Renal cortex interstitium (tissue), 15 donors: ENCODE measurements around the gene JSRP1. TPM values are rescaled to one million over a fixed set of nuclear protein-coding genes. Genes with fewer than 3 reads are reported as not detected.
A peak's percentile ranks its signal among the peaks of the same experiment; 100 is the strongest.

Source experiments
- DNase-seq, 11 donors: peaks; one replicate each; pipeline ENCODE4 v3.0.0-alpha.2; 2013; ENCODE audit warnings: low read depth in 9 of 11, low spot score in 4 of 11; ENCODE audit errors: extremely low read depth in 1 of 11
- long read RNA-seq, 16 experiments: transcript quantifications; one replicate each; lab custom pipeline, GENCODE V29; 2026
- polyA plus RNA-seq, 3 donors: library from polyadenylated mRNA; unstranded; fragments of 120-200 nt; gene quantifications; one replicate each; pipeline ENCODE4 v1.2.1, GENCODE V29; 2013; ENCODE audit not compliant: insufficient read length in 3 of 3

JSRP1 gene, protein sequence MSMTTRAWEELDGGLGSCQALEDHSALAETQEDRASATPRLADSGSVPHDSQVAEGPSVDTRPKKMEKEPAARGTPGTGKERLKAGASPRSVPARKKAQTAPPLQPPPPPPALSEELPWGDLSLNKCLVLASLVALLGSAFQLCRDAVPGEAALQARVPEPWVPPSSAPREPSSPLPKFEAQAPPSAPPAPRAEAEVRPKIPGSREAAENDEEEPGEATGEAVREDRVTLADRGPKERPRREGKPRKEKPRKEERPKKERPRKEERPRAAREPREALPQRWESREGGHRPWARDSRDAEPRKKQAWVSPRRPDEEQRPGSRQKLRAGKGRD
- 1 to 10 TPM in 1 of 3 donors, under 1 TPM in 2; 0.56 to 1.3 (median 0.59) TPM for polyA plus RNA-seq
- long read RNA-seq, donor 1: 0 reads
- long read RNA-seq, donor 2: 0 reads
- long read RNA-seq, donor 3, partial matches to known transcripts: 766 of 793 reads
- long read RNA-seq, donor 3, other reads (novel, unspliced or antisense): 27 of 793 reads
- long read RNA-seq, donor 4: 0 reads
- long read RNA-seq, donor 5: 0 reads
- long read RNA-seq, donor 6: 0 reads
- long read RNA-seq, donor 7, partial matches to known transcripts: 723 of 758 reads
- long read RNA-seq, donor 7, other reads (novel, unspliced or antisense): 35 of 758 reads
- long read RNA-seq, donor 8: 0 reads
- long read RNA-seq, donor 9, partial matches to known transcripts: 440 of 446 reads
- long read RNA-seq, donor 9, other reads (novel, unspliced or antisense): 5 of 446 reads
- long read RNA-seq, donor 10, partial matches to known transcripts: 0 of 2 reads
- long read RNA-seq, donor 10, other reads (novel, unspliced or antisense): 0 of 2 reads
- long read RNA-seq, donor 11, partial matches to known transcripts: 570 of 582 reads
- long read RNA-seq, donor 11, other reads (novel, unspliced or antisense): 11 of 582 reads
- long read RNA-seq, donor 12, partial matches to known transcripts: 85 of 410 reads
- long read RNA-seq, donor 12, other reads (novel, unspliced or antisense): 325 of 410 reads
- long read RNA-seq, donor 13: 0 reads
- long read RNA-seq, donor 14, partial matches to known transcripts: 648 of 668 reads
- long read RNA-seq, donor 14, other reads (novel, unspliced or antisense): 20 of 668 reads
- long read RNA-seq, donor 15, partial matches to known transcripts: 34 of 217 reads
- long read RNA-seq, donor 15, other reads (novel, unspliced or antisense): 183 of 217 reads
- long read RNA-seq, donor 16, partial matches to known transcripts: 1,936 of 2,017 reads
- long read RNA-seq, donor 16, other reads (novel, unspliced or antisense): 81 of 2,017 reads

DNA sequence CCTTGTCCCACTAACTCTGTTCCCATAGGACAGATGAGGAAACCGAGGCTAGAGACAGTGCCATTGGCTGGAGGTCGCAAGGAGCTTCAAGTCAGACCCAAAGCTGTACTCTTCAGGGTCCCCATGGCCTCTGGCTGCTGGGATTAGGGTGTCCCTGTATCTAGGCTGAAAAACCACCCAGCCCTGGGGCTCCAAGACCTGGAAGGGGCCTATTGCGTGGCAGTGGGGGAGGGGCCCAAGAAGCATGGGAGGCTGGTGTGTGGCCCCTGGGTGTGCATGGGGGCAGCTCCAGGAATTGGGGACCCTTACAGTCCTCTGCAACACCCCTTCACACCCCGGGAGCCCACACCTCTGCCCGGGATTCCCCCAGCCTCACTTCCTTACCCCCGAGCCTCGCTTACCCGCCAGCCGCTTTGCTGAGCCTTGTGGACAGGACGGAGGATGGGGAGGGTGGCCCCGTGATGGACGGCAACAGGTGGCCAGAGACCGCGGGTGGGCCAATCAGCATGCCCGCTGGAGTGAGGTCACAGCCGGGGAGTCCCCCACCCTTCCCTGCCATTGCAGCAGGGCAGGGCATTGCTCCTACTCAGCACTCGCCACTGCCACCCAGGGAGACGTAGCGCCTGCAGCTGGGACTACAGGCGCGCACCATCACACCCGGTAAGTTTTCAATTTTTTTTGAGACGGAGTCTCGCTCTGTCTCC, at the start of gene JSRP1:
TSS of gene JSRP1 (minus strand) at position 436 of the 704 bp plus-strand sequence. CDS start 1,103 bp downstream, outside the sequence.
- no peak for DNase-seq

DNA sequence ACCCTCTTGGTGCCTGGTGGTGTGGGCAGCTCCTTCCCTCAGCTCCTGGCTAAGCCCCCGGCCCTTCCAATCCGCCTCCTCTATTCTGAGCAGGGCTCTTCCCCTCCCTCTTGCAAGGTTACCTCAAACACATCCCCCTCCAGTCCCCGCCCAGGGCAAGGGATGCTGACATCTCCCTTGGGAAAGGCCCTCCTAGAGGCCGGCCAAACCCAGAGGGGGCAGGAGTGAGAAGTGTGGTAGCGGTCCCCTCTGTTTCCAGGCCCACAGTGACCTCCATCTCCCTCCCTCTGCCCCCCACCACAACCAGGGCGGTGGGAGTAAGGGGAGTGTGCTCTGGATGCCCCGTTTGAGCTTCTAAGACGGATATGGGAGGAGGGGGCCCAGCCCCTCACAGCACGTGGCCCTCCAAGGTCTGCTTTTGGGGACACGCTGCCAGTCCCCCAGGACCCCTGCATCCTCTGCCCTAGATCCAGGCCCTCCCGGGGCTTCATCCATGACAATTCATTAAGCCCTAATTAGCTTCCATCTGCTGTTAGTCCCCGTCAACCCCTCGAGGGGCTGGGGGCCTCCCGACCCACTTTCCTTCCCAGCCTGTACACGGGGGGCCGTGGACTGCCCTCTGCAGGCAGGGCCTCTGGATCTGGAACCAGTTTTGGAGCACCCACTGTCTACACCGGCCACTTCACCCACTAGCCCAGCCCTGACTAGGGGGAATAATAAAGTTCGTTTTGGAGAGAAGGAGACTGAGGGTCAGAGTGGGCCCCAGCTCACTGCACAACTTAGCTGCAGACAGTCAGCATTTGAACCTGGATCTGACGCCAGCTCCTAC, 49.4 kb upstream of the JSRP1 start:
- DNase-seq: no peak

DNA sequence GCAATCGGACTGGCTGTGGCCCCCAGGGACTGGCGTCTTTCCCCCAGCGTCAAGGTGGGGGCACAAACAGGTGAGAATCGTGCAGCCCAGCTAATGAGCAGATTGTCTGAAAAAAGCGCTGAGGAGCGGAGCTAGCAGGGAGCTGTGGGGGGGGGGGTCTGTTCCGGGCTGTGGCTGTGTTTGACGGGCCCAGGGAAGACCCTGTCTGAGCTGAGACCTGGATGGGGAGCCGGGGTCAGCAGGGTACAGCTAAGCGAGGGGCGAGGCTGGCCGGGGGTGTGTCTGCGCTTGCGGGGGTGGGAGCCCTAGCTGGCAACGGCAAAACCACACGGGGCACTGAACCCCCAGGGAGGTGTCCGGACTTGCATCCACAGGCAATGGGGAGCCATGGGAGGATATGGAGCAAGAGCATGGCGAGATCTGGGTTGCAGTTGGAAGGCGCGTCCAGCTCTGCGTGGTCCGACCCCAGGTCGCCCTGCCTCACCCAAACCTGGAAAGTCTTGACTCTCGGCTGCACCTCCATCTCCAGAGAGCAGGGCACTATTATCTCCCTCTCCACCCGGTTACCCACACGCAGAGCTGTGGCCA, 47.1 kb upstream of the JSRP1 start:
- DNase-seq: no peak

DNA sequence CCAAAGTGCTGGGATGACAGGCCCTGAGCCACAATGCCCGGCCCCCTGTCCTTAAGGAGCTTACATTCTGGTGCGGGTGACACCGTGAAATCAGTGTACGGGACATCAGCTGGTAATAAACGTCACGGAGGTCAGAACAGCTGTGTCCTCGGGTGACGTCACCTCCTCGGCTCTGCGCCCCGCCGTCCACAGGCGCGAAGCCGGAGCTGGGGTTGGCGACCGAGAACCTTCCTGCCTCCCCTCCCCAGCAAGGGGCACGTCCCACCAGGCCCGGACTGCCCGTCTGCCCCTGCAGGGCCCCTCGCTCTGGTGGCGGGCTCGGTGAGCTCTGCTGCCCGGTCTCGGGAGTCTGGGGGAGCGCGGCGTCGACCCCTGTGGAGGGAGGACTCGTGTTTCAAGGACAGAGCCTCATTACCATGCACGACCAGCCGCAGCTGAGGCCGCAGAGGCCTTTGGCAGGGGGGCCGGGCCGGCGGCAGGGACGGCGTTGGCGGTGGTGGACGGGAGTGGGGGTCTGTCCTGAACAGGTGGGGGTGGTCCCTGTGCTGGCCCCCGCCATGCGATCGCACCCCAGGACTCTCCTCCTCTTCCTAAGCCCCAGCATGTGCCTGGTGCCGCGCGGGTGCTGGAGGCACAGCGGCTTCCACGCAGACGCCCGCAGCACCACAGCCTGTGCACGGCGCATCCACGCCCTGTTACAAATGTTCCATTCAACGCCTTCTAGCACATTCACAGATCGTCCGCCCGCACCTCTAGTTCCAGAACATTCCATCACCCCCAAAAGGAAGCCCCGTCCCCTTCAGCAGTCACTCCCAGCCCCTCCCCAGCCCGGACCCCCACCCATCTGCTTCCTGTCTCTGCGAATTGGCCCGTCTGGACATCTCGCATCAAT, 46.3 kb upstream of the JSRP1 start:
- peak in 2 of 11 donors; percentile 50 to 65 for DNase-seq

DNA sequence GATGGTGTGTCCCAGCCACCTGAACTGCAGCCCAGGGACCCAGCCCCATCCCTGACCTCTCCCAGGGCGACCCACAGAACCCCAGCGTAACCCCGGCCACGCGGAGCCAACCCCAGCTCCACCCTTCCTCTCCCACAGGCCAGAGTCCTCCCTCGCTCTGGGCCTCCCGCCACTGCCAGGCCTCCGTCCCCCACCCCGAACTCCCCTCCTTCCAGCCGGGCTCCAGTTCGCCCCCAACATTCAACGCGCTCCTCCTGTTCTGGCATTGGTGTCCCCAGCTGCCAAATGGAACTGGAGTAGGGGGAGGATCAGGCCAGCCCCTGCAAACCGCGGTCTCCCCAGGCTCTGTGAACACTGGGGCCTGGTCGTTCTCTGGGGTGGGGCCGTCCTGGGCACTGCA, 44.3 kb upstream of the JSRP1 start:
- DNase-seq: no peak

DNA sequence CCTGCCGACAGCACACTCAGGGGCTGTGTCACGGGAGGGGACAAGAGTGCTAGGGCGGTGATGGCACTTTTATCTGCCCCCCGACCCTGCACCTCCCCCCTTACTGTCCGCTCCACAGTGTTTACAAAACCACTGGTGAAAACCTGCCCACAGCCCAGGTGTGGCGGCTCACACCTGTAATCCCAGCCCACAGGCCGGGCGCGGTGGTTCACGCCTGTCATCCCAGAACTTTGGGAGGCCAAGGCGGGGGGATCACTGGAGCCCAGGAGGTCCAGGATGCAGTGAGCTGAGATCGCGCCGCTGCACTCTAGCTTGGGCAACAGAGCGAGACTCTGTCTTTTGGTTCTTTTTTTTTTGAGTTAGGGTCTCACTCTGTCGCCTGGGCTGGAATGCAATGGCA, 39.9 kb upstream of the JSRP1 start:
- no peak for DNase-seq

DNA sequence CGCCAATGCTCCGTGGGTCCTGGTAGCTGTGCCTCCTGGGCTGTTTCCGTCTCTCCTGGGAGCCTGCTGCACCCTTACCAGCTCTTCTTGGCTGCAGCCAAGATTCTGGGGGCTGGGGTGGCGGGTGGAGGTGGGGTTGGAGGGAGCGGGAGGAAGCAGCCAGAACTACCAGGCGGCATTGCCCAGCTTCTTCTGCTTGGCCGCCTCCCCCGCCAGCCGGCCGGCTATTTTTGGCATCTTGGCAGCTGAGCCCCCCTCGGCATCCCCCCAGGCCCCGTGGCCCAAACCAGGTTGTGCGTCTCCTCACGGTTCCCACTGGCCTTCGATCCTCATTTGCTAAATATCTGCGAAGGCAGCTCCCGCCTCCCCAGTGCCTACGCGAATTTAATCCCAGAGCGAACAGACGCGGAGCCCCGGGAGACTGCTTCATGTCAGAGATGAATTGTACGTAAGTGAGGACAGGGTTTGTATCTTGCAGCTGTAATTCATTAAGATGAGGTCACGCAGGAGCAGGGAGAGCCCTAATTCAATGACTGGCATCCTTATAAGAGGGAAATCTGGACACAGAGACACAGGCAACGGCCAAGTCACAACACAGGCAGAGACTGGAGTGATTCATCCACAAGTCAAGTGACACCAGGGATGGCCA, 38.6 kb upstream of the JSRP1 start:
- no peak for DNase-seq

DNA sequence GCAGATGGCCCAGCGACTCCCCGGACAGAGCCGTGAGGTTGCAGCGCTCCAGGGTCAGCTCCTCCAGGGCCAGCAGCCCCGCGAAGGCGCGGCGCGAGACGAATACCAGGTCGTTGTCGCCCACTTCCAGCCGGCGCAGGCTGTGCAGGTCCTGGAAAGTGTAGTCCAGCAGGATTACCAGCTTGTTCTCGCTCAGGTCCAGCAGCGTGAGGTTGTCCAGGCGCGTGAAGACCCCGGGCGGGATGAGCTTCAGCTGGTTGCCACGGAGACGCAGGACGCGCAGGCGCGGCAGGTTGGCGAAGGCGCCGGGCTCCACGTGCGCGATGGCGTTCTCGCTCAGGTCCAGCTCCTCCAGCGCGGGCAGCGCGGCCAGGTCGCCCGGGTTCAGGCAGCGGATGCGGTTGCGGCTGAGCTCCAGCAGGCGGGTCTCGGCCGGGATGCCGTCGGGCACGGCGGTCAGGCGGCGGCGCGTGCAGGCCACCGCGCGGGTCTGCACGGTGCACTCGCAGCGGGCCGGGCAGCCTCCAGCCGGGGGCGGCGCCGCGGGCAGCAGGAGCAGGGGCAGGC, 35.1 kb upstream of the JSRP1 start:
- DNase-seq: no peak

DNA sequence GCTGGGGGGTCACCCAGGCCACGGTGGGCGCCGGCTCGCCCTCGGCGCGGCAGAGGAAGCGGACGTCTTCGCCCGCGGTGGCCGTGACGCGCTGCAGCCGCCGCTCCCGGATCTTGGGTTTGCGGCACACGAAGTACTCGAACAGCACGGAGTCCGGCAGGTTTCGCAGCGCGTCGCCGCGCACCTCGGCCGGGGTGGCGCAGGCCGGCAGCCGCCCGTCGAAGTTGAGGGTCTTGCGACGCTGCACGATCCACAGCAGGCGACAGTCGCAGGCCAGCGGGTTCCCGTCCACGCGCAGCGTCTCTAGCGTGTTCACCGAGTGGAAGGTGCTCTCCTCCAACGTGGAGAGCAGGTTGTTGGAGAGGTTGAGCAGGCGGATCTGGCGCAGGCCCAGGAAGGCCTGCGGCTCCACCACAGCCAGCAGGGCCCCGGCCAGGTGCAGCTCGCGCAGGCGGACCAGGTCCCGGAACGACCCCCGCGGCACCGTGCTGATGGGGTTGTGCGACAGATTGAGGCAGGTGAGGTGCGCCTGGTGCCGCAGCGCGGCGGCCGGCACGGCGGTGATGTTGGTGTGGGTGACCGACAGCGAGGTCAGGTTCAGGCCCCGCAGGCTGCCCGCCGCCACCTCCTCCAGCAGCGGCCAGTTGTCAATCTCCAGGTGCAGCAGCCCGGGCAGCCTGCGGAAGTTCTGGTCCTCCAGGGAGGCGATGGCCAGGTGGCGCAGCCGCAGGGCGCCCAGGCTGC, 34.4 kb upstream of the JSRP1 start:
- no peak for DNase-seq

DNA sequence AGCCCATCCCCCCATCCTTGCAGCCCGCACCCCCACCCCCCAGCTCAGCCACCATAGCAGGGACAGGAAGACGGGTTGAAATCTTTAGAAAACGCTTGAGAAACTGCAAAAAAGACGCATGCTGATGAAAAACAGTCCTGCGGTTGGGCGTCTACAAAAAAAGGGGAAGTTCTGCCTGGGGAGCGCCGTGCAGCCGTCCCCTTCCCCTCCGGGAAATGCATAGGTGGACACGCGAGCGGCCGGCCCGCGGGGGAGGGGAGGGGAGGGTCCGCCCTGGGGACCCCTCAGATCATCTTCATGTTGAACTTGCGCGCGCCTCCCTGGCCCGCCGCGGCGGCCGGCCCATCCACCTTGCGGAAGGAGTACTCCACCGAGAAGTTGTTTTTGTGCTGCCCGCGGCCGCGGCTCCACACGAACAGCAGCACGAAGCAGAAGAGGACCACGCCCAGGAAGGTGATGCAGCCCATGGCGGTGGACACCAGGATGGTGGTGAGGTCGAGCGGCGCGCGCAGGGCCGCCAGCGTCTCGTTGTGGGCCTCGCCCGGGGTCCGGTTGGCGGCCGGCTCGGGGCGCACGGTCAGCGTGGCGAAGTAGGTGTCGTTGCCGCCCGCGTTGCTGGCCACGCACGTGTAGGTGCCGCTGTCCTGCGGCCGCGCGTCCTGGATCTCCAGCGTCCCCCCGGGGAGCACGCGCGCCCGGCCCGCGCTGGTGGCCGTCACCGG, 33.7 kb upstream of the JSRP1 start:
- no peak for DNase-seq

DNA sequence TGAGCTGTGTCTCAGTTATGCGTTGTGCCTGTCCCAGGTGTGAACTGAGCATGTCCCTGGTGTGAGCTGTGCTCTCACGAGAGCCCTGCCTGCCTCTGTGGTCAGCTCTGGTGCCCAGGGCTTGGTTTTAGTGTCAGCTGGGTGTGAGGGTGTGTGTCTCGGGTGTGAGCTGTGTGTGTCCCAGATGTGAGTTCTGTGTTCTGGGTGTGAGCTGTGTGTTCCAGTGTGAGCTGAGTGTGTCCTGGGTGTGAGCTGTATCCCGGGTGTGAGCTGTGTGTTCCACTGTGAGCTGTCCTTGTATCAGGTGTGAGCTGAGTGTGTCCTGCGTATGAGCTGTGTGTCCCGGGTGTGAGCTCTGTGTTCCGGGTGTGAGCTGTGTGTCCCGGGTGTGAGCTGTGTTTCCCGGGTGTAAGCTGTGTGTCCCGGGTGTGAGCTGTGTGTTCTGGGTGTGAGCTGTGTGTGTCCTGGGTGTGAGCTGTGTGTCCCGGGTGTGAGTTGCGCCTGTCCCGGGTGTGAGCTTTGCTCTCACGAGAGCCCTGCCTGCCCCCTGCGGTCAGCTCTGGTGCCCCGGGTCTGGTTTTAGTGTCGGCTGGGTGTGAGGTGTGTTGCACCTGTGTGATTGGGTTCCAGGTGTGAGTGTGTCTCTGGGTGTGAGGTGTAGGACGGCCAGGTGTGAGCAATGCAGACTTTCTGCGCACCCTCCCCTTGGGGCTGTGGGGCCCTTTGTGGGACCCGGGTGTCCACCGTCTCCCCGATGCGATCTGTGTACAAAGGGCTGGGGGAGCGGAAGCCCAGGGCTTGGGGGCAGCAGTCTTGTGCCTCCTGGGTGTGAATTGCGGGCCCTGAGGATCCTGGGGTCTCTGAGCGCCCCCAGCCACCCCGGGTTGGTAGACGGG, 32.8 kb upstream of the JSRP1 start:
- no peak for DNase-seq

DNA sequence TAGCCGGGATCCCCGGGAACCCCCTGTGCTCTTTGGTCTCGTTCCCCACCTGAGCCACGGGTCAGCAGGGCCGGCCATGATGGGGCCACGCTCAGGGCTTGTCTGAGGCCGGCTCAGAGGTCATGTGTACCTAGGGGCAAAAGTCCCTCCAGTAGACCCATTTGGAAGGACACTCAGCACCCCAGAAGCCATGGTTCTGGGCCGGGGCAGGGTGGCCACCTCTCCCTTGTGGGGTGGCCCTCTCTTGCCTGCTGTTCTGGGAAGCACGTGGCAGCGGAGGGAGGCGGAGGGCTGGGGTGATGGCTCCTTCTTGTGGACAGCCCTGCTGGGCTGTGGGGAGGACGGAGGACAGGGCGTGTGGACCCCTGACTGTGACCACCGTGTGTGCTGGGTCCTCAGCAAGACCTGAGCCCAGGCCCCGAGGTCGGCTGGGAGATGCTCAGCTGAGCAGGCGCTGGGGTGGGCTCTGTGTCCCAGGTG, 32.2 kb upstream of the JSRP1 start:
- no peak for DNase-seq

DNA sequence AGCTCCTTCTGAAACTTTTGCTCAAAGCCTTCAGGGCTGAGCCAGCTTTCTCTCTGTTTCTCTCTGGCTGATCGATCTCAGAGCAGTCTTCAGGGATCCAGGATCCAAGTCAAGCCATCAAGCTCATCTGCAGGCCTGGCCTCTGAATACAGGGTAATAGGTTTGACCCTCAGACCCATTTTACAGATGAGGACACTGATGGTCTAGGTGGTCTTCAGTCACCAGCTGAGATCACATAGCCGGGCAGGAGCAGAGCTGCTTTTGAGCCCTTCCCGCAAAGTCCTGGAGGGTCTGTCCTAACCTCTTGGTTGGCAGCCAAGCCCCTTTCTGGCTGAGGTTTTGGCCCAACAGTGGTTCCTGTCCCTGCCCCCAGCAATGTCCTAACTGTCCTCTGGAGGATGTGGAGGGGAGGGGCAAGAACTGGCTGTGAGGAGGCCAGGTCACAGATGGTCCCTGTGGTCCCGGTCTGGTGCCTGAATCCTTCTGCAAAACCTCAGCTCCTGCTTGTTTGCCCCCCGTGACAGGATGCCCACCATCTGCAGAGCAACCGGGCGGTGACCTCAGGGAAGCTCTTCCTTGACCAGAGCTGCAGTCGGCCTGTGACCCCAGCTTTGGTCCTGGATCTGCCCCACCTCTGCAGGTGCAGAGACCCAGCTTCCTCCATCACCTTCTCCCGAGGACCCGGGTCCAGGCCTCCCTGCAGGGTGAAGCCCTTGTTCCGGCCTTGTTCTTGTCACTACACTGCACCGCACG, 31.5 kb upstream of the JSRP1 start:
- no peak for DNase-seq
